ENCODE results near the gene XRCC3.

- no peak for TF ChIP-seq EZH2 (IDR thresholded peaks at IDR 0.05; ENCODE audit: insufficient read depth, poor library complexity, severe bottlenecking)
- TF ChIP-seq EZH2phosphoT487 (IDR thresholded peaks at IDR 0.05; ENCODE audit: insufficient read depth, low read depth), result no peak
These were observed 45.9 kb downstream of the XRCC3 start for GRCh38 chr14:103669370-103669769.
